ENCODE results near the gene CCDC17.
A peak's percentile ranks its signal among the peaks of the same experiment; 100 is the strongest.
"Not testable (repeated sequence)": the region's sequence is repeated elsewhere in the genome, so short reads cannot be mapped to it uniquely, and the experiment has no call there.

Gene CCDC17

DNA sequence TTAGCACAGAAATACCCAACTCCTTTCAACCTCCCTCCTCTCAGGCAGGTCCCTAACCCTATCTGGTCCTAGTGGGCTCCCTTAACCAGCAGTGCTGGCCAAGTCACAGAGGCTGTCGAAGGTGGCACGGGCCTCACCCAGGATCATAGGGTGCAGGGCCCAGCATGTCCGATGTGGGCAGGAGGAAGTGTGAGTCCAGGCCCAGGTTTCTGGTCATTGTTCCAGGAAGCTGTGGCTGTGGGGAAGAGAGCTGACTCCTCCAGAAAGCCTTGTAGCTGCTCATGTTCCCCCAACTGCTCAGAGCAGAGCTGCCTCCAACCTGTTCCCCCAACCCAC is 2.4 kb downstream of the CCDC17 start:
- DNase-seq, result no peak

- no peak for DNase-seq
These were observed 3.0 kb downstream of the CCDC17 start for GRCh38 chr1:45620588-45621500.

DNA sequence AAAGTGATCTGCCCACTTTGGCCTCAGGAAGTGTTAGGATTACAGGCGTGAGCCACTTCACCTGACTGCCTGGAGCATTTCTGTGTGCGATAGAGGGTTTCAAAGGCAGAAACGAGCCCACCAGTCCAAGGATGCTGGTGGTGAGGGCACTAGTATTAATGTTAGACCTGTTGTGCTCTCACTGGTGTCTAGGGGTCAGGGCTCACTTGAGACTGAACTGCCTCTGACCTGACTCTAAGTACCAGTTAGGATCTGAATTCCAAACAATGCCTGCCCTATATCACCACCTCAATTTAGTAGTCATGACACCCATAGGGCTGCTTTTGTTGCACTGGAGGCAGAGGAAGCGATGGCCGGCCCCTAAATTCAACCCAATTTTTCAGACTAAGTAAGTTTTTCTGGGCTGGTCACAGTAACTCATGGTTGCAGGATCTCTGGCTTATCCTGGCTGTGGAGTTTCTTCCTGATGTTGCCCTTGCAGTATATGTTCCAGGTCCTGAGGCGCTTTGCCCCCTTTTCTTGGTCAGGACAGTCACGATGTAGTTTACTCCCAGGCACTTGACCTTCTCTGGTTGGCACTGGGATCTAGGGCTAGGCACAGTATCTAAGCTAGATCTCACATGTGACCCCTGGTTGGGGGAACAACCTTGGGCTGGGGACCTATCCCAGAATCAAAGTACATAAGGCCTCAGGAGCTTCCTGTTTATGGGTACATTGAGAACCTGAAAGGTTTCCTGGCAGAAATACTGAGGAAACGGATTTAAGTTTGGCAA is 4.5 kb downstream of the CCDC17 start:
- no peak for DNase-seq

DNA sequence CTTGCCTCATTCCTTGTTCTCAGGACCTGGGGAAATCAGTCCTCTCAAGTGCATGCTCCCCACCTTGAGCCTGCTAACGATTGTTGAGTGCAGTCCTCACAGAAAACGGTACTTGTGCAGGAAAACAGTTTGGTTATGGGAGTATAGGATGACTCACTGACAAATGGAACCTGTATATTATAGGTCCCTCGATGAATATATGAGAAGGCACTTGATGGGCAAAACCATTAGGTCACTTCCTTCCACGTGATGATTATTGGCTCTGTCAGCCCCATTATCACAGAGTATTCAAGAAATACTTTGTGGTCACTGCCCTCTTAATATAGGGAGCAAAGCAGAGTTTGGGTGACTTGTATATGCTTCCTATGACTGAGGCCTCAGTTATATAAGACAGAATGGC is 6.2 kb downstream of the CCDC17 start:
- no peak for DNase-seq

DNA sequence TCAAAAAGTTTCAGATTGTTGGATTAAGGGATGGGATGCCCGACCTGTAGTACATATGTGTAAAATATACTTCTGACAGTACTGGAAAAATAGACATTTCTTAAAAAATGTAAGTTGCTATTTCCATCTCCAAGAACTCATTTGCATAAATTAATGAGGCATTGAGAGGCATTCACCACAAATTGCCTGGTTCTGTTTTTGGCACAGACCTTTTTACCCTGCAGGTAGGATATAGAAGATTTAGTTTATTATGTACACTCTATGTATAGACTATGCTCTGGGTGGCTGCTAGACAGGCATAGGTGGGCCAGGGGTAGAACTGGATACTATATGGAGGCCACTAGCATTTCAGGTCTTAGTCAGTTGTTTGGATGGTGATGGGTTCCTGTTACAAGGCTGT is 8.0 kb downstream of the CCDC17 start:
- DNase-seq, result no peak

DNA sequence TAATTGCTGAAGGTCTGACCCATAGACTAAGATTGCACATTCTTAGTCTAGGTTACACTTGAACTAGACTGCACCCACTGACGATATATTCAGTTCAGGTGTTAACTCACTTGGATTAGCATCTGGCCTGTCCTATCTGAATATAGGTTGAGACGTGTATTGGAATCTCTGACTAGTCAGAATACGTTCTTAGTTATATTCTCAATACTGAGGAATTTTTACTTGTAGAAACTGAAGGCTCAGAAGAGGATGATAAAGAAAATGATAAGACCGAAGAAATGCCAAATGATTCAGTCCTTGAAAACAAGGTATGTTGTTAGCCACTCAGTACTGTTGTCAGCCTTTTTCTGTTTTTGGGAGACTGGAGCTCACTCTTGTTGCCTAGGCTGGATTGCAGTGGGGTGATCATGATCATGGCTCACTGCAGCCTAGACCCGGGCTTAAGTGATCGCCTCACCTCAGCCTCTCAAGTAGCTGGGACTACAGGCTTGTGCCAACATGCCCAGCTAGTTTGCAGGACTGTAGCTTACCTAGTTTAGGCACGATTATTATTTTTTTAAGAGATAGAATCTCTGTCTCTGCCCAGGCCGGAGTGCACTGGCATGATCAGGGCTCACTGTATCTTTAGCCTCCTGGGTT is 10.8 kb downstream of the CCDC17 start:
- no peak for DNase-seq

- no peak for DNase-seq
These were observed 13.1 kb downstream of the CCDC17 start for GRCh38 chr1:45610589-45611226.

- no peak for DNase-seq
These were observed 15.4 kb downstream of the CCDC17 start for GRCh38 chr1:45608175-45609156.

GRCh38 chr1:45607404-45608074 is 16.3 kb downstream of the CCDC17 start:
- no peak for DNase-seq

DNA sequence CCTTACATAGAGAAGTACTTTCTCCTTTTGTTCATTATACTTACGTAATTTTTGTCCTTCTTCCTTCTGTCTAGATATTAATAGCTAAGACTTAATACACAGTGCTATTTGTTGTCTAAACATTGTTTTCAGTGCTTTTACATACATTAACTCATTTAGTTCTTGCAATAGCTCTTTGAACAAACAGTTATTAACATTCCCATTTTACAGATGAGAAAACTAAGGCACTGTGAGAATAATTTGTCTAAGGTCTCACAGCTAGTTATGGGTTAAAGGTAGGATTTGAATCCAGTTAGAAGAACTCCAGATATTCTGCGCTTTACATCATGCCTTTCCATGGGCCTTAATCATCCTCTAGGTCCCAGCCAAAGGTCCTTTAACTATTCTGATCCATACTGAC is 19.6 kb downstream of the CCDC17 start:
- DNase-seq, result no peak

GRCh38 chr1:45596765-45597164 is 27.1 kb downstream of the CCDC17 start:
- not testable (repeated sequence) for DNase-seq

DNA sequence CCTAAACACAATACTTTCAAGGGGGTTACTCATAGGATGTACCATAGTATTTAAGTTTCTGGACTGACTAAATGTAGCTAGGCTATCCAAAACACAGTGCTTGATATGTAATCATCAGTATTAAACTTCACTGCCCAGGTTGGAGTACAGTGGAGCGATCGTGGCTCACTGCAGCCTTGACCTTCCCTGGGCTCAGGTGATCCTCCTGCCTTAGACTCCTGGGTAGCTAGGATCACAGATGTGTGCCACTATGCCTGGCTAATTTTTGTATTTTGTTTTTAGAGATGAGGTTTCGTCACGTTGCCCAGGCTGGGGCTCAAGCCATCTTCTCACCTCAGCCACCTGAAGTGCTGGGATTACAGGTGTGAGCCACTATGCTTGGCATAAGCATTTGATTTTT is 29.4 kb downstream of the CCDC17 start:
- no peak for DNase-seq

DNA sequence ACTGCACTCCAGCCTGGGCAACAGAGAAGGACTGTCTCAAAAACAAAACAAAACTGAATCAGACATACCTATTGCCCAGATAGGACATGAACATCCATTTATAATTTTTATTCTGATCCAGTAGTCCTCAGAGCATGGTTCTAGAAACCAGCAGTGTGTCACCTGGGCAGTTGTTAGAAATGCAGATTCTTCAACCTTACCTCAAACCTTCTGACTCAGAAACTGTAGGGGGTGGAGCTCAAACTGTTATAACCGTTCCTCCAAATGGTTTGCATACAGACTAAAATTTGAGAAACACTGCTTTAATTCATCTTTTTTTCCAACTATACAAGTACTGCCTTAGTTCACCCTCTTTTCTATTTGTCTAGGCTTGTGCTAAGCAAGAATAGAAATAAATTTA is 34.0 kb downstream of the CCDC17 start:
- no peak for DNase-seq

DNA sequence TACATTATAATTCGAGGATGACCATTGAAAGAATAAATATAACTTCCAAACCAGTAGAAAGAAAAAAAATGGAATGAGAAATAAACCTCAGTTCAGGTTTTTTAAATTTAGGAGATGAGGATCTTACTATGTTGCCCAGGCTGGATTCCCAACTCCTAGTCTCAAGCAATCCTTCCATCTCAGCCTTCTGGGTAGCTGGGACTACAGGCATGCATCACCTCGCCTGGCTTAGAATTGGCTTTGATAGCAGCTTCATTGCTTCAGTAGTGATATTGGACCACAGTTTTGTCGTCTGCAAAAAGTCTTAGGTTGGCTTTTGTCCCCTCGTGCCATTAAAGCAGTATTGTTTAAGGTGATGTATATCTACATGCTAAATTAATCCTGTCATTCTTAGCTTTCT is 37.1 kb downstream of the CCDC17 start:
- no peak for DNase-seq

DNA sequence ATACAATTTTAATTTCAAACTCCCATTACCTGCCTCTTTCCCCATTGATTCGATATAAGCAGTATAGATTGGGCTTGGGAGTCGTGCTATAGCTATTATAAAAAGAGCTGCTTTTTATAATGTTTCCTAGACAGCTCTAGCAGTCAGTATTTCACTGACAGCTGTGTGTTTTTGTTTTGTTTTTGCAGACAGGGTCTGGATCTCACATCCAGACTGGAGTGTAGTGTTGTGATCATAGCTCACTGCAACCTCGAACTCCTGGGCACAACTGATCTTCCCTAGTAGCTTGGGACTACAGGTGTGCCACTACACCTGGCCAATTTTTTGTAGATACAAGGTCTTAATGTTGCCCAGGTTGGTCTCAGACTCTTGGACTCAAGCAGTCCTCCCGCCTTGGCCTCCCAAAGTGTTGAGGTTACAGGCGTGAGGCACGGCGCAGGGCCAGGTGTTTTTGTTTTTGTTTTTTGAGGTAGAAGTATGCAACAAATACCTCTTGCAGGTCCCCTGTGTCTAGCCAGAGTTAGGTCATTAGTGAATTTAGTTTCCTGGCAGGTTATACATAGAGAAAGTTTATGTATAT is 38.3 kb downstream of the CCDC17 start:
- DNase-seq, result no peak

DNA sequence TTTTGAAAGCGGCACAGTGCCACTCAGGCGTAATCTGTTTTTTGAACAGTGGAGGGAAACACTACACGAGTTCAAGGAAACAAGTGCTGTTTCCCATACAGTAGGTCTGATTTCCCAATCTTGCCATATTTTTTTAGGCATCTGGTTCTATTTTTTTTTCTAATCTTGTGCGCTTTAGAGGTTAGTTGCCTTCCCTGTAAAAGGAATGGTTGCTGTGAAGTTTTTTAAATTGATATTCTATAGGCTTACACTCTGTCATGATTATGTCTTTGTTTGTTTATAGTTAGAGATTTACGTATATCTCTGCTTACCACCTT is 38.8 kb downstream of the CCDC17 start:
- no peak for DNase-seq

- DNase-seq, result peak; percentile 82
These were observed 39.3 kb downstream of the CCDC17 start for GRCh38 chr1:45584351-45585109.

DNA sequence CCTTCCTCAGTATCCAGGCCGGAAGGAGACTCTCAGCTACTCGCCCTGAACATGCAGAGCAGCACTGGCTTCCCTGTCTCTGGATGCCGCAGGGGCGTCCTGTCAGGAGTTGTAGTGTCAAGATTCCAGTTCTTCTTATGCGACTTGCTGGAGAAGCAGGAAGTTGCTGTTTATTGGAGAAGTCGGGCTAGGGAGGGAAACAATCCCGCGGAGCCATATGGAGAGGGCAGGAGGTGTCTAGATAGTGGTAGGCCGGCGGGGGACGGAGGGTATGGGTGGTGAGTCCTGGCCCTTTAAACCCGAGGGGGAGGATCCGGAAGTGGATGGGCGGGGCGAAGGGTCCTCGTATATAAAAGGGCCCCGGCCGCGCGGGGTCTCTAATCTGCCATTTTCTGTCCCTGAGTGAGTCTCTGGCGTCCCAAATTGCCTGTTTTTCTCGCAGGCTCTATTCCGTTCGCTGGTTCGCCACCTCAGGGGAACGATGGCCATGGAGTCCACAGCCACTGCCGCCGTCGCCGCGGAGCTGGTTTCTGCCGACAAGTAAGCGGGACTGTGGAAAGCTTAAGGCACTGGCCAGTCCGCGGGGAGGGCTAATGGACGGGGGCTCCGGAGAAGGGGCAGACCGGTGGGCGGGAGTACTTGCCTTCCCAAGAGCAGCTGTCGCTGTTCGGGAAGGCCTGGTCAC is 40.0 kb downstream of the CCDC17 start, which contains the start of gene NASP:
Gene NASP (plus strand): TSS at position 376 of the 685 bp plus-strand sequence. CDS start 106 bp downstream, at position 482.
- peak; percentile 88 to 92 for DNase-seq

DNA sequence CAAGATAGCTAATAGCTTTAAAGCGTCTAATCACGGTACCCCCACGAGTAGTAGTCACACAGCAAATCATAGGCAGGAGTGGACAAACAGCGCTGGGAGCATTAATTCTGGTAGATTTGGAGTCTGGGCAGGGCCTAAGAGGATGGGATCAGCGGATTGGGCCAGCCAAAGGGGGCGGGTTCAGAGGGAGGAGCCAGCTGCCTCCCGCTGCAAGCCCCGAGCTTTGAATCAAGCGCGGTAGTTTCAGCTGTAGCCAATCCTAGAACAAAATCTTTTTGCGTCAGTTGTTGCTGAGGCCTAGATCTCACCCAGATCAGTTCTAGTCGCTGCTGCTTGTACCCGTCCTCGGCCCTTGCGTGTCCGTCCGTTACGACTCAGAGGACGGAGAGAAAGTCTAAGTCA is 40.6 kb downstream of the CCDC17 start:
- DNase-seq, result peak; percentile 92

All from activated CD4-positive, alpha-beta T cell treated with anti-CD3 and anti-CD28 coated beads, Interleukin-2, amount 50 U/mL, for 4 hours (primary cell).